GM21529 (cell line): ENCODE data around the gene TMA7B.

ENCODE experiments used
- ATAC-seq: cut with Tn5 transposase; IDR thresholded peaks from one replicate; pipeline ENCODE4 v1.9.1; 2021; ENCODE audit not compliant: unreplicated experiment

Gene TMA7B

DNA sequence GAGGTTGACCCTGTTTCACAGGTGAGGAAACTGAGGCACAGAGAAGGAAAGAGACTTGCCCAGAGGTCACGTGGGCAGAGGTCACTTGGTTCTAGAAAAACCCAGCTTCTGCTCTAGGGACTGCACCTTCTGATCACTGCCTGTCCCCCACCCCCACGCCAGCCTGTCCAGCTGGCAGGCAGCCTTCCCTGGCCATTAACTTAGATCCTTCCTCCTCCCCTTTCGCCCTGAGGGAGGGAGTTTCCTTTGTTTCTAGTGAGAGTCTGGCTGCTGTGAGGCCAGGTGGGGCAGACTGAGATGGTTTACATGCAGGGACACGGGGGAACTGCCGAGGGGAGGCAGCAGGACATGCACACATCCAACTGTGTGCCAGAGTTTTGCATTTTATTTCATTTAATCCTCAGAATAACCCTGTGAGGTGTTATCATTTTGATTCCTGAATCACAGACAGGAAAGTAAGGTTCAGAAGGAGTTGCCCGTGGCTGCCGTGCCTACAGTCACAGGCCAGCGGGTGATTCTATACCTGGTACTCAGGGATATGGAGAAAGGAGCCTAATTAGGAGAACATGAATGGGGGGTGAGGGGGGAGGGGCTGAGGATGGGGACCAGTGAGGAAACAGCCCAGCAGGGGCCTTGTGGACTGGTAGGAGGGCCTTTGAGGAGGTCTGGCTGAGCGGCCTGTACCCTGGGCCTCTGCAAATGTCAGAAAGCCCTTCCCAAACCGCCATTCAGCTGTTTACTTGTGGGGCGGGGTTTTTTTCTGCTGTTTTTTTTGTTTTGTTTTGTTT is 37.9 kb downstream of the TMA7B start:
- ATAC-seq, result no peak

DNA sequence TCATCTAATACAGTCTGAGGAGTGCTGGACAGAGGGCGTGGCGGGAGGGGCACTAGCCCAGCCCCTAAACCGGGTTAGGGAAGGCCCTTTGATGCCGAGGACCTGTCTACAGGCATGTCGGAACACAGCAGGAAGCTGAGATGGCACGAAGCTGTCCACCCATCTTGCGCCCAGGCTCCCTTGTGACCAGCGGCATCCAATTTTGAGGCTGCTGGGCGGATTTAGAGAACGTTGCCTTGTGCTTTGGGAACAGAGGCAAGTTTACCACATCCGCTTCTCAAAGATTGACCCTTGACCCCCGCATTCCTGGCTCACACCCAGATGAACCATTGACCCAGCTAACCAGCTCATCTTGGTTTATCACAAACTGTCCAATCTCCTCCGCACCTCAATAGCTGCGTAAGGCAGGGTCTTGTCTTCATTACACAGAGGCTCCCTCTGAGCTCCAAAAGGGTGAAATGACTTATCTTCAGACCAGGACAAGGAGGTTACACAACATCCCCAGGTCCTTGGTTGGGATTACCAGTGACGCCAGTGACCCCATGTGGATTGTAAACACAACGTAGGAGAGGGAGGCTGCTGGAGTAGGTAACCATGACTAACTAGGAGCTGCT is 39.1 kb downstream of the TMA7B start:
- no peak for ATAC-seq

DNA sequence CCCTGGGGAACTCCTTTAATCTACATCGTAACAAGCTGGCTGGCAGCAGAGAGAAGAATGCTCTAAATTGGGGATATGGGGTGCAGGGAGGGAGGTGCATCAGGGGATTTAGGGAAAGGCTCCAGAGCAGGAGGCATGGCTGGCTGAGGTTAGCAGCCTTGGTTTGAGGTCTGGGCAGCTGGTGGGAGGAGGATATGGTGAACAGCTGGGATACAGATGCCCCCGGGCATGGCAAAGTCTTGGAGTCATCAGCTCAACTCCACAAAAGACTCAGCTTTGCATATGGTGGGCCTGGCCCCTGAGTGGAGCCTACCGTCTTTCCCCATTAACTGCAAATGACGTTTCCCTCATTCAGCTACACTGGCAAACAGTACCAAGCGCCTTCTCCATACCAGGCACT is 40.0 kb downstream of the TMA7B start:
- ATAC-seq, result no peak

DNA sequence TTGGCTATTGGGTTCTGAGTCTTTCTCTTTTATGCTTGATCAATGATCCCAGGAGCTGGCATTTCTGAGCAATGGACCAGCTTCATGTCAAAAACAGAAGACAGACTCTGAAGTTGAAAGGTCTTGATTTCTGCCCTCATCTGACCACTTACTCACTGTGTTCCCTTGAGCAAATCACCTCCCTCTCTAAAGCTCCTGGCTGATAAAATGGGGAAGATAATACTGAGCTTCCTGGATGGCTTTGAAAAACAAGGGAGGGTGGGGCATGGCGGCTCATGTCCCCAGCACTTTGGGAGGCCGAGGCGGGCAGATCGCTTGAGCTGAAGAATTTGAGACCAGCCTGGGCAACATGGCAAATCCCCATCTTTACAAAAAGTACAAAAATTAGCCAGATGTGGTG is 40.9 kb downstream of the TMA7B start:
- ATAC-seq, result no peak

DNA sequence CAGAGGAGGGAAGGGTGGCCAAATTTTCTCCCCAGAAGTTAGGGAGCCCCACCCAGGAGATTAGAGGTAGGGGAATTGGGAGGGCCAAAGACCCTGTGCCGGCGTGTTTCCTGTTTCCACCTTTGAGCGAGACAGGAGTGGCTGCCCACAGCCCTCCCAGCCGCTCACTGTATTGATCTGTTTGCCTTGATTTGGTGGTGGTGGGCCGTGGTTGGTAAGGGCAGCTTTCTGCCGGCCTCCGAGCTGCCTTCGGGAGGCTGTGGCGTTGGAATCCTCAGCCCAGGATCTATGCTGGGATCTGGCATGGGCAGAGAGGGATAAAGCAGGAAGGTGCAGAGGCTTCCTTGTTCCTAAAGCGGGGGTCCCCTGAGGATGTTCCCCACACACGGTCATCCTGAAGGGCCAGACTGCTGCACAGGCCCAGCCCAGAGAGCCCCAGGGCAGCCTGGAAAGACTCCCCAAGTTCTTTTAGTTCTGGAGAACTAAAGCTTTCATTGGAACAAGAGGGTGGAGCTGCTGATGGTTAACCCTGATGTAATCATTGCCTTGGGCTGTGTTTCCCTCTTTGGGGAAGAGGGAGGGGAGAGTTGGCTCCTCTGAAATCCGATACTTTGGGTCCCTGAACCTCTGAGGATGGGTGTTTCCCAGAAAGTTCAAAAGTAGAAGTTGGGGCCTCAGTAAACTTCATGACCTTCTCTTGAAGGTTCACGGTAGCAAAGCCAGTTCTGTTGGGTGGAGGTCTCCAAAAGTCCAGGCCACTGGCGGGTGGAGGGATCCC is 41.8 kb downstream of the TMA7B start:
- no peak for ATAC-seq

DNA sequence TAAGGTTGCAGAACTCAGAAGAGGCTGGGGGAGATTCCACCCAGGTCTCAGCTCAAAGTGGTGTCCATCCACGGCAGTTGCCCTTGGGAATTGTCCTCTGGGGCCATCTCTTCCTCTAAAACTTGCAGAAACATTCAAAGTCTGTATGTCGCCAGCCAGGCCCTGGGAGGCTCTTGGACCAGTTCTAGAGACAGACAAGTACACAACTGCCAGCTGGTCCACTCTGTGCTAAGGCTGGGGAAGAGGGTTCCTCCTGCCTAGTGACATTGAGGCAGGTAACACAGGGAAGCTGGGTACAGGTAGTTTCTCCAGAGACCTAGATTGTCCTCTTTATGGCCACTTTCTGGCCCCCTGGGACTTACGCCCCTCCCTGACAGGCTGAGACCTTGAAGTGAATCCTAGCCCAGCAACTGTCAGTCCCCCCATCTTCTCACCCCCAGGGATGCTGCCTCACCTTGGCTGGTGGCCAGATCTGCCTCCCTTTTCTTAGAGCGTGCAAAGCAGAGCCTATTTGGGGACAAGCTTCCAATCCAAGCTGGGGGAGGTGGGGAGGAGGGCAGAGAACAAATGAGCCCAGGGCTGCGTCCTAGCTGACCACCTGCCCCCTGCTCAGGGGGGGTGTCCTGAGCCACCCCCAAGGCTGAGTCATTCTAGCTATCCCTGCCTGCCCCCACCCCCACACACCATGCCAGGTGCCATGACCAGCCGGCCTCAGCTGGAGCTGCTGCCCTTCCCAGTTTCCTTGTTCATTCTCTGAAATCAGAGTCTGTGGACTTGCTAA is 42.9 kb downstream of the TMA7B start:
- ATAC-seq, result no peak

DNA sequence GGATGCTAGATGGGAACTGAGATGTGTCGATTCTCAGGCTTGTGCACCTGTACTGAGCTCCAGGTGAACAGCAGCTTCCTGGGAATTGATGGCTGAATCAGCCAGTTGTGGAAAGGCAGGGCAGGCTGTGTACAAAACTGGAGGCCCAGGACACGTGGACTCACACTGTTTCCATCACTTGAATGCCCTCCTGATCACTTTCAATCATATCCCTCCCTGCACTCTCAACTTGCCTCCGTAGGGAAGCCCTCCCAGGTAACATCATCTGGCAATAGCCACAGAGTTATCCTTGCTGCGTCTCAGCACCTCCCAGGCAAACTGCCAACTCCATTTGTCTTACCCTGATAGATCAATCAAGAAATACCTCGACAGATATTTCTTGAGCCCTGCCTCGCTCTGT is 44.6 kb downstream of the TMA7B start:
- no peak for ATAC-seq

DNA sequence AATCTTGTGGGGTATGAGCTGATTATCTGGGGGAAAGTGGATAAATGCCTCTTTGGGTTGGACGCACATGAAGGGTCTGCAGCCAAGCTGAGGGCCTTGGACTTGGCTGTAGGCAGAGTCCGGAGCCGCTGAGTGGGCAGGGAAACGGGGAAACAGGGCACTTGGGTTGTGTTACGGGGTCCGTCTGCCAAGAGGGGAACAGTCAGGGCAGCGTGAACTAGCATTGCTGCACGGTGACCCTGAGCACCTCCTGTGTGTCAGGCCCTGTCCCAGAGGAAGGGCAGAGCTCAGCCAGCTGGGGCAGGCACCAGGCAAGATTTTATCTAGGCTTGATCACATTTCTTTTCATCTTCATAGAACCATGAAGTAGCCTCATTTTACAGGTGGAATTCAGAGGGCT is 46.4 kb downstream of the TMA7B start:
- ATAC-seq, result no peak

DNA sequence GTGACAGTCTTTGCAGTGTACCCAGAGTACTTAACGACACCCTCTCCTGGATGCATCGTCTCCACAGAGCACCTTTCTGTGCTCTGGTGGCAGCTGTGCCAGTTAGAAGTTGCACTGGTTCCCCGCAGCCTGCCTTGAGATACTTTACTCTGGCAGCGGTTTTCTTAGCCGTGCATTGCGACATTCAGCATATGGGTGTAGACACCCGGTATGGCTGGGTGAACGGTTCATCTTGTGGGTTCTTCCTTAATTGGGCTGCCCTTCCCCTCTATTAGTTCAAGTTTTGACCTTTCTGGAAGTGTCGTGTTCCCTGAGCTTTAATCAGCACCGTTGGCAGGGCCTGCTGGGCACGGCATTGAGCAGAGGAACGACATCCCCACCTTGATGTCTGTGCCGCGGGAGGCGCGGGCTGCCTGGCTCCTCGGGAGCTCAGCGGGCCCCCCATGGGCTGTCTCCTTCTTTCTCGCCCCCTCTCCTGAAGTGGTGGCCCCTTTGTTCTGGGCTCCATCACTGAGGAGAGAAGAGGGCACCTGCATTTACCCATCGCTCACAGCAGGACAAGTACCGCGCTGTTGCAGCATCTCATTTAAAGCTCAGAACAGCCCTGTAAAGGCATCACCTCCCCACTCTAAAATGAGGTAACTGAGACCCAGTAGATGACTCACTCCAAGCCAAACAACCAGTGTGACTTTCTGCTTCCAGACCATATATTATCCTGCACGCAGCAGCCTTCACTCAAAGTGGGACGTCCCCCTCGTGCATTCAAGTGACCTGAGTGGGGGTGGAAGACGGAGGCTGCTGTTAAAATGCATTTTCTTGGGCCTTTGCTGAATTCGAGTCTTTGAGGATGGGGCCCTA is 47.9 kb downstream of the TMA7B start:
- no peak for ATAC-seq

DNA sequence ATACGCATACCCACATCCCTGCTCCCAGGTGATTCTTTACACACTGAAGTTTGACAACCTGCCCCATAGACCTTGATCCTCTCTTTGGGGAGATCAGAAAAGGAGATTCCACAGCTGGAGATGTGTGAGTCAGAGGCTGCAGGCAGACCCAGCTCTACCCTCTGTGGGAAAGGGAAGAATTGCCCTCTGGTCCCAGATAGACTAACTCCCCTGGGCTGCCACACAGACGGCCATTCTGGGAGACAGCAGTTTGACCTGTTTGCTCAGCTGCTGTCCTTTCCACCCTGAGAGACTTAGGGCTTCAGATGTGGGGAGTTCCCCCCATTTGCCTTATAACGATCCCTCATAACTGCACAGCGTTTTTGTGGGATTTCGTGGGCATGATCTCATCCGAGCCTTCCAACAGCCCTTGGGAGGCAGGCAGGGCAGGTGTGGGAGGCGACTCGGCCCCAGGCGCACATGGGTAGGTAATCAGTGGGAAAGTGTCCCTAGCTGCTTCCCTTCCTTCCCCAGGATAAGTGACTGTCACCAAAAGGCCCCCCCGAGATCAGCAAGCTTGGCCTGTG is 48.6 kb downstream of the TMA7B start:
- no peak for ATAC-seq

DNA sequence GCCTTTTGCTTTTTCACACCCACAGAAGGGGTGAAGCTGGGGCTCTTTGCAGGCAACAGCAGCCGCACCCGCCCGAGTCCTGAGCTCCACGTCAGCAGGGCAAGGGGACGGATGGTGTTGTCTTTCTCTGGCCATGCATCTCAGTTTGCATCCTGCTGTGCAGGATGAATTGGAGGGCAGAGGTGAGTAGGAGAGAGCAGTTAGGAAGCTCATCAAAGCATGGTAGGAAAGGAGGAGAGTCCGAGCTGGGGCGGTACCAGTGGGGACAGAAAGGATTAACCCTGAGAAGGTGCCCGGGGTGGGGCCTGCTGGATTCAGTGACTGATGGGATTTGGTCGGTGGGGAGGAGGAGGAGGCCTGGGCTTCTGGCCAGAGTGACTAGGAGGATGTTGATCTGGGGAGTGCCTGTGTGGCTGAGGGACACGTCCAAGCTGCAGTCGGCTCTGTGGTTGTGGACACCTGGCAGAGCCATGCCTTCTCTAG is 49.1 kb downstream of the TMA7B start:
- no peak for ATAC-seq

DNA sequence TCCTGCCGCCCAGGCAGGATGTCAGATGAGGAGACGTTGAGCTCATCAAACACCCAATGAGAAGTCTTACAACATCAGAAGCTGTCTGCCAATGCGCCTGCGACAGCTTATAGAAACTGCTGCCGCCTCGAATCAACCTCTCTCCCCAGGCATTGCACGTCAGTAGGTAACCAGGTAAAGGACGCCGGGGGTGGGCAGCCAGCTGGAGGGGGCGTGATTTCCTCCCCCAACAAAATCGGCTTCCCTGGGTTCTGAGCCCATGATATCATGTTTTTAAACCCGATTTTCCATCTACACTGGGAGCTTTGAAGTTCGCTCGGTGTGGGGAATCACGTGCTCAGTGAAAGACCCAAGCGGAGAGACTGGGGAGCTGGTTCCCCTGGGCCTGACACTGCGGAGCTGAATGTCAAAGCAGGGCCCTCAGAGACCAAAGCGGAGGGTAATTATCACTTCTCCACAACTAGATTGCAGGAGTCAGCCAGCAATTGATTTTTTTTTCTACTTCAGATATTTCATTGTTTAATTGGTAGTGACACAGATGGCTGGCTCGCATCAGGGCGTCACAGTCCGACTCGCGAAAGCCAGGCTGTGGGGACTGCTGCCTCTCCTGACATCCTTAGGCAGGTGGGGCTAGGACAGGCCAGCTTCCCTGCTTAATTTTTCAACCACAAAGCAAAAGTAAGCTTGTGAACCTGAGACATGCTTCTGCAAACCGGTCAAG is 49.9 kb downstream of the TMA7B start:
- ATAC-seq, result no peak

DNA sequence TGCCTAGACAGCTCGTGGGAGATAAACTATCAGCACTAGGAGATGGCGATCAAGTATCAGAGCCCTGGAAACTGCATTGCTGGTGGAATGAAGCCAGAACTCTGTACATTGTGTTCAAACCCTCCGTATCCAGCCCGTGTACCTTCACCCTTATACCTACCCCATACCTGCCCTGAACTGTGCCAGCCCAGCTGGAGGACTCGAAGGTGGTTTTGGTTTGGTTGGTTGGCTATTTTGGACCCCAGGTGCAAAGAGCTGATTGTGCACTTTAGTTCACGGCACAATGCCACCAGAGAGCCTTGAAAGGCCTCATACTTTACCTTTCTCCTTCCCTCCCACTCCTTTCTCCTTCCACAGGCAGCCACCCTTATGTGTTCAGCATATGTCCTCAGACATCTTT is 50.5 kb downstream of the TMA7B start:
- ATAC-seq, result no peak
